ENCODE measurements around the gene CAMKK1.

CAMKK1 gene

DNA sequence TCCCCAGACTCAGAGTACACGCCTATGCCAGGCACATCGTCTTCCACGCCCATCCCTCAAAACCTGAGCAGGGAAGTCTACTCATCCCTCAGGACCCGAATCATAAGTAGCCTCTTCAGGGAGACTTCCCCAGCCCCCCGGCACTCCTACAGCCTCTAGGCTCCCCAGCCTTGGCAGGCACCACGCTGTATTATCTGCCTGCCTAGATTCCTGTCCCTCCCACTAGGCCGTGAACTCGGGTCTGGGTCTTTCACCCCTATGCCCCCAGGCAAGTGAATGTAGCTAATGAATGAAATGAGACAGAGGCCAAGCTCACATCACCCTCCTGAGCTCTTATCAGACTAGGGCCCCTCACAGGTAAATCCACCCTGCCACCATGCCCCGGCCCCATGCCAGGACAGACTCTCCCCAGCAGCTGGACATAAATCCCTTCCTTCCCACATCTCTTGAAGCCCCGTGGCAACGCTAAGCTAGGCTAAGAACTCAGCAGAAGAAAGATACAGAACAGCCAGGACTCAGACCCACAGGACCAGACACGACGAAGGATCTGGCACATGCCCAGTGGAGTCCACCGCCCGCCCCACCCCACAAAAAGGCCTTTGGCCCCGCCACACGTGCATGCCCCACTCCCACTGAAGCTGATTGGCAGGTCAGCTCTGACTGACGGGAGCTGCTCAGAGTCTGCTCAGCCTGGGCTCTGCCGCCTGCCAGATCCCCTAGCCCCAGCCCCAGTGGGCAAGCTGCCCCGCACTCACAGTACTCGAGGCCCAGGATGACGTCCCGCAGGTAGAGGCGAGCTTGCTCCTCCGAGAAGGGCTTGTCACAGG, 13.0 kb downstream of the CAMKK1 start:
- TF ChIP-seq, protein P1, sequence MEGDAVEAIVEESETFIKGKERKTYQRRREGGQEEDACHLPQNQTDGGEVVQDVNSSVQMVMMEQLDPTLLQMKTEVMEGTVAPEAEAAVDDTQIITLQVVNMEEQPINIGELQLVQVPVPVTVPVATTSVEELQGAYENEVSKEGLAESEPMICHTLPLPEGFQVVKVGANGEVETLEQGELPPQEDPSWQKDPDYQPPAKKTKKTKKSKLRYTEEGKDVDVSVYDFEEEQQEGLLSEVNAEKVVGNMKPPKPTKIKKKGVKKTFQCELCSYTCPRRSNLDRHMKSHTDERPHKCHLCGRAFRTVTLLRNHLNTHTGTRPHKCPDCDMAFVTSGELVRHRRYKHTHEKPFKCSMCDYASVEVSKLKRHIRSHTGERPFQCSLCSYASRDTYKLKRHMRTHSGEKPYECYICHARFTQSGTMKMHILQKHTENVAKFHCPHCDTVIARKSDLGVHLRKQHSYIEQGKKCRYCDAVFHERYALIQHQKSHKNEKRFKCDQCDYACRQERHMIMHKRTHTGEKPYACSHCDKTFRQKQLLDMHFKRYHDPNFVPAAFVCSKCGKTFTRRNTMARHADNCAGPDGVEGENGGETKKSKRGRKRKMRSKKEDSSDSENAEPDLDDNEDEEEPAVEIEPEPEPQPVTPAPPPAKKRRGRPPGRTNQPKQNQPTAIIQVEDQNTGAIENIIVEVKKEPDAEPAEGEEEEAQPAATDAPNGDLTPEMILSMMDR (IDR thresholded peaks at IDR 0.05), result no peak

DNA sequence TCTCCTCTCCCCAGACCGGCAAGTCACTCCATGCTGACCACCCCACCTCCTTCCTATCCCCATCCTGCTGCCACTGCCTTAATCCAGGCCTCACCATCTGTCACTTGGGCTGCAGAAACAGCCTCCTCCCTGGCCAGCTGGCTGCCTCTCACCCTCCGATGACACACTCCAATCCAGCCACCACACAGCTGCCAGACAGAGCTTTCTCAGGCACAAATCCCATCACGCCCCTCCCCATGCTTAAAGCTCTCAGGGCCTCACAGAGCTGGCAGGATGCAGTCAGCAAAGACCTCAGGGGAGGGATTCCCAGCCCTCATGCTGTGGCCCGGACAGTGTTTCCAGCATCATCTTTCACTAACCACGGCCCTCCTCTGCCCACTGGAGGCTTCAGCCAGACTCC, 13.7 kb downstream of the CAMKK1 start:
- TF ChIP-seq, protein P1 (IDR thresholded peaks at IDR 0.05), result no peak

DNA sequence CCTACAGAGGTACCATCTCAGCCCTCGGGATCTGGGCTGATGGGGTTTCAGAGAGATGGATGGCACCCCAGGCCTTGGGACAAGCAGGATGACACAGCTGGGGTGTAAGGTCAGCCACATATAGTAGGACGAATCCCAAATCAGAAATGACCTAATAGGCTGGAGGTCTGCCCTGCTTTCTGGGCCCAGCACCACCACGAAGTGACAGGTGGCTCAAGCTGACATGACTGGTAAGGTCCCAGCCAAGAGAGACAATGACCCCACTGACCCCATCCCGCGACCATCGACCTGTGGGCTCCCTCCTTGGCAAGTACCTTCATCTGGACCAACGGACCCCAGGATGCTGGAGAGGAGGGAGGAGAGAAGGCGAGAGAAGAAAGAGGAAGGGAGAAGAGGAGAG, 15.6 kb downstream of the CAMKK1 start:
- TF ChIP-seq, protein P1 (IDR thresholded peaks at IDR 0.05), result no peak

DNA sequence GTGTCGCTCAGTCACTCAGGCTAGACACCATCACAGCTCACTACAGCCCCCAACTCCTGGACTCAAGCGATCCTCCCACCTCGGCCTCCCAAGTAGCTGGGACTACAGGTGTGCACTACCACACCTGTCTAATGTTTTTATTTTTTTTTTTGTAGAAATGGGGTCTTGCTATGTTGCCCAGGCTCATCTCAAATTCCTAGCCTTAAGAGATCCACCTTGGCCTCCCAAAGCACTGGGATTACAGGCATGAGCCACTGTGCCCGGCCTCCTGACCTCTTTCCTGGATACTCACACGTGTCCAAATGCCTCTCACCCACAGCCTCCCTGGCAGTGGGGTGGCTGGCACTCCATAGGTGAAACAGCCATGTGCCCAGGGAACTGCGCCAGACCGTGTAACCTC, 17.5 kb downstream of the CAMKK1 start:
- TF ChIP-seq, protein P1 (IDR thresholded peaks at IDR 0.05), result no peak

DNA sequence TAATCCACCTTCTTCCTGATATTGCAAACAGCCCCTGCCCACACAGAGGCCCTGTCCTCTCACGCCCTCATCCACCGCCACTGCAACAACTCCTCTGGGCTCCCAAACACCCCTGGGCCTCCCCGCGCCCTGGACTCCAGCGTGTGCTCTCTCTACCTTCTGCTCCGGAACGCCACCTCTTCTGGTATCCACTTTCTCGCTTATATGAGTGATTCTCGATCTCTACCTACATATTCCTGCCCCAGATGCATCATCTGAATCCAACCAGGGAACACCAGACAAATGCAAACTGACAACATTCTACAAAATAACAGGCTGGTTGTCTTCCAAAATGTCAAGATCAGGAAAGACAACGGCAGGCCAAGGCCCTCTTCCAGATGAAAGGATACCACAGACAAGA, 19.0 kb downstream of the CAMKK1 start:
- TF ChIP-seq, protein P1 (IDR thresholded peaks at IDR 0.05), result no peak

DNA sequence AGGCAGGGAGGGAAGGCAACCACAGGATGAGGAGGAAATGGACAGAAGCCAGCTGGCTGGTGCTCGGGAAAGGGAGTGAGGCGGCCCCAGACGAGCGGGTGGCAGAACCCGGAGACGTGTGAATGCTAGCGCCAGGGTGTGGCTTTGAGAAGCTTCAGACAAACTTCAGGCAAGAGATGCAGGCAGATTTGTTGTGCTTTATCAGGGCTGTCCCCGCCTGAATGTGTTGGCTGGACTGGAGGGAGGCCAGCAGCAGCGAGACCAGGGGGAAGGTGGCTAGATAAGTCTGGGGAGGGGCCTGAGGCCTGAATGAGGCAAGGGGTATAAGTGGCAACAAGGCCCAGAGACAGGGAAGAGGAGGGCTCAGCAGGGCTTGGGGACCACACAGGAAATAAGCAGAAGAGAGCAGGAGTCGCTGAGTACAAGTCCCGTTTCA, 22.0 kb downstream of the CAMKK1 start:
- TF ChIP-seq, protein P1 (IDR thresholded peaks at IDR 0.05), result no peak

DNA sequence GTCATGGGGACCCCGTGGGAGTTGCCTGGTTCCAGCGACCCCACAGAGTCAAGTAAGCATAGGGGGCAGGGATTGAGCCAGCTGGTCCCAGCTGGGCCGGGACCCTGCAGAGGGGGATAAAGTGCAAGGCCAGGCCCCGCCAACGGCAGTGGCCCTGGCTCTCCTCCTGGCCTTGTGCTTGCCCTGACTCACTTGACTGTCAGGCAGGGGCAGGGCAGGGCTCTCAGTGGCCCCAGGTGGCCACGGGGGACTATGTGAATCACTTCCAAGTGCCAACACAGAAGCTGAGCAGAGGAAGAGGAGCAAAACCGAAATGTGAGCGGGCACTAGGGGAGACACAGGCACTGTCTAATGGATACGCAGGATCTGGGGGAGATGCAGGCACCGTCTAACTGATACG, 25.2 kb downstream of the CAMKK1 start:
- TF ChIP-seq, protein P1 (IDR thresholded peaks at IDR 0.05), result no peak
